ENCODE measurements around the gene PROZ.

Gene PROZ

DNA sequence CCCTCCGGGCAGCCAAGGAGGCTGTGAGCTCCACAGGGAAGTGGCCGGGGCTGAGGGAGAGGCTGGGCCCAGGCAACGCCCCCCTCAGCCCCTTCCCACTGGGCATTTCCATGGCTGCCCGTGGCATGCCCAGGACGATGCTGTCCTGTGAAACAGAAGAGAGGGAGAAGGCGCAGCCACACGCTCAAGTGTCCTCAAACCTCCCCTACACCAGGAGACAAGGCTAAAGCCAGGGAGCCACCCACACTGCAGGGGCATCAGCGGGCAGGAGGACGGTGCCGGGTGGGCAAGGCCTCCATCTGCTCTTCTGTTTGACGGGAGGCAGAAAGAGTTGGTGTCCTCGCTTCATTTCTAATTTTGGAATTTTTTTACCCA is 14.2 kb upstream of the PROZ start:
- TF ChIP-seq, protein P1, sequence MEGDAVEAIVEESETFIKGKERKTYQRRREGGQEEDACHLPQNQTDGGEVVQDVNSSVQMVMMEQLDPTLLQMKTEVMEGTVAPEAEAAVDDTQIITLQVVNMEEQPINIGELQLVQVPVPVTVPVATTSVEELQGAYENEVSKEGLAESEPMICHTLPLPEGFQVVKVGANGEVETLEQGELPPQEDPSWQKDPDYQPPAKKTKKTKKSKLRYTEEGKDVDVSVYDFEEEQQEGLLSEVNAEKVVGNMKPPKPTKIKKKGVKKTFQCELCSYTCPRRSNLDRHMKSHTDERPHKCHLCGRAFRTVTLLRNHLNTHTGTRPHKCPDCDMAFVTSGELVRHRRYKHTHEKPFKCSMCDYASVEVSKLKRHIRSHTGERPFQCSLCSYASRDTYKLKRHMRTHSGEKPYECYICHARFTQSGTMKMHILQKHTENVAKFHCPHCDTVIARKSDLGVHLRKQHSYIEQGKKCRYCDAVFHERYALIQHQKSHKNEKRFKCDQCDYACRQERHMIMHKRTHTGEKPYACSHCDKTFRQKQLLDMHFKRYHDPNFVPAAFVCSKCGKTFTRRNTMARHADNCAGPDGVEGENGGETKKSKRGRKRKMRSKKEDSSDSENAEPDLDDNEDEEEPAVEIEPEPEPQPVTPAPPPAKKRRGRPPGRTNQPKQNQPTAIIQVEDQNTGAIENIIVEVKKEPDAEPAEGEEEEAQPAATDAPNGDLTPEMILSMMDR (IDR thresholded peaks at IDR 0.05; ENCODE audit: insufficient read depth, low read length, poor library complexity, severe bottlenecking), result no peak
- Histone ChIP-seq H3K4me3 (replicated peaks; ENCODE audit: low read depth, low read length) (no peak overlapping the region), H3K27me3 (replicated peaks; ENCODE audit: control insufficient read depth, insufficient read depth, low read length) (no peaks in the 10 kb centered on the region; the same call in 1 of the 2 replicates), H3K36me3 (ENCODE audit: control insufficient read depth, insufficient read depth, low read length) (no peaks in the 10 kb centered on the region)
- no peak for DNase-seq (ENCODE audit: extremely low read depth, insufficient read length)

DNA sequence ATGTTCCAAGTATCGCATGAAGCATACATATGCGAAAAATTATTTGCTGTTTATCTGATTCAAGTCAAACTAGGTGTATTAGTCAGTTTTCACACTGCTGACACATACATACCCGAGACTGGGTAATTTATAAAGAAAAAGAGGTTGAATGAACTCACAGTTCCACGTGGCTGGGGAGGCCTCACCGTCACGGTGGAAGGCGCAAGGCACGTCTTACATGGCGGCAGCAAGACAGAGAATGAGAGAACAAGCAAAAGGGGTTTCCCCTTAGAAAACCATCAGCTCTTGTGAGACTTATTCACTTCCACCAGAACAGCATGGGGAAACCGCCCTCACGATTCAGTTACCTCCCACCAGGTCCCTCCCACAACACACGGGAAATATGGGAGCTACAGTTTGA is 13.0 kb upstream of the PROZ start:
- Histone ChIP-seq H3K36me3 (ENCODE audit: control insufficient read depth, insufficient read depth, low read length) (no peaks in the 10 kb centered on the region), H3K27me3 (replicated peaks; ENCODE audit: control insufficient read depth, insufficient read depth, low read length) (no peaks in the 10 kb centered on the region; the same call in 1 of the 2 replicates), H3K4me3 (replicated peaks; ENCODE audit: low read depth, low read length) (no peak overlapping the region)
- TF ChIP-seq, protein P1 (IDR thresholded peaks at IDR 0.05; ENCODE audit: insufficient read depth, low read length, poor library complexity, severe bottlenecking), result no peak
- DNase-seq (ENCODE audit: extremely low read depth, insufficient read length), result no peak

DNA sequence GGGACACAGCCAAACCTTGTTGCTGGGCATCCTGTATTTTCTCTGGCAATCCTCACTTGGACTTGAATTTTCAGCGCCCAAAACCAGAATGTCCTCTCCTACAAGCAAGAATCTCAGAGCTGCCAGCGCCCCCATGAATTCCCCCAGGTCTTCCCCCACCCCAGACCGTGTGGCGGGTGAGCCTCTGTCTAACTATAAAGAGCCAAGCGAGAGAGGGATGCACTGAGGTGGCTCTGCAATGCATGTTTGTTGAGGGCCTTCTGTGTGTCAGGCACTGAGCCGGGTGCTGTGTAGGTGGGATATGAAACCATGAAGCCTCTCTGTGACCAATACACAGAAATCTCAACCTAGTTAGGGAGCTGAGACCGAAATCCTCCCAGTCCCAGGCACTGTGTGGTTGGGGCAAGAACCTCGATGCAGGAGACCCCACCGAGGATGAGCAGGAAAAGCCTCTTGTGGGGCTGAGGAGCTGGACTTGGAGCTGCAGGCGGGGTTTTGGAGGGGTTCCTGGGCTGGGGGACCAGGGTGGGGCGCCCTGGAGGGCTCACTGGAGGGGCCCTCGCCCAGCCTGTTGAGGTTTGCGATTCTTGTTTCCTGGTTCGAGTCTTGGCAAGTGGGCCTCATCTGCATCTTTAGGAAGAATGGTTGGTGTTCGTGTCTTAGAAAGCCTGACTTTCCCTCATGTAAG is 12.4 kb upstream of the PROZ start:
- DNase-seq (ENCODE audit: extremely low read depth, insufficient read length), result no peak
- TF ChIP-seq, protein P1 (IDR thresholded peaks at IDR 0.05; ENCODE audit: insufficient read depth, low read length, poor library complexity, severe bottlenecking), result no peak

DNA sequence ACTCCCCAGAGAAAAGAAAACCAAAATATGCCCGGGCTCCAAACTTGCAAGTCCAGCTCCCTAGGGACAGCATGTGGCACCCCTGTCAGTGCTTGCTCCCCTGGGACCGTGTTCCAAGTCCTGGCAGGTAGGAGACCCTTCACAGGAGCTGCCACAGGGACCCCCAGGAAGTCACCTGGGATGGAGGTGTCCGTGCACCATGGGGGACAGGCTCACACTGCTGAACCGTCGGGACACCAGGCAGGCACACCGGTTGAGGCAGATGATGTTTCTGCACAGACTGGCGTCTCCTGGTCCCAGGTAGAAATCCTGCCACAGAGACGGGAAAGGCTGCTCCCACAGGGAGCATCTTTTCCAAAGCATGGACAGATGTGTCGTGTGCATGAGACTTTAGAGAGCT is 11.7 kb upstream of the PROZ start:
- no peak overlapping the region for H3K4me3 ChIP-seq (replicated peaks; ENCODE audit: low read depth, low read length)
- no peaks in the 10 kb centered on the region for H3K27me3 ChIP-seq (replicated peaks; ENCODE audit: control insufficient read depth, insufficient read depth, low read length)
- no peak for DNase-seq (ENCODE audit: extremely low read depth, insufficient read length)
- H3K36me3 ChIP-seq (ENCODE audit: control insufficient read depth, insufficient read depth, low read length), result no peaks in the 10 kb centered on the region
- TF ChIP-seq, protein P1 (IDR thresholded peaks at IDR 0.05; ENCODE audit: insufficient read depth, low read length, poor library complexity, severe bottlenecking), result no peak

More for the DNA sequence above, 12.4 kb upstream of the PROZ start:
- Histone ChIP-seq H3K27me3 (replicated peaks; ENCODE audit: control insufficient read depth, insufficient read depth, low read length) (no peaks in the 10 kb centered on the region; the same call in 1 of the 2 replicates), H3K36me3 (ENCODE audit: control insufficient read depth, insufficient read depth, low read length) (no peaks in the 10 kb centered on the region), H3K4me3 (replicated peaks; ENCODE audit: low read depth, low read length) (no peak overlapping the region)

DNA sequence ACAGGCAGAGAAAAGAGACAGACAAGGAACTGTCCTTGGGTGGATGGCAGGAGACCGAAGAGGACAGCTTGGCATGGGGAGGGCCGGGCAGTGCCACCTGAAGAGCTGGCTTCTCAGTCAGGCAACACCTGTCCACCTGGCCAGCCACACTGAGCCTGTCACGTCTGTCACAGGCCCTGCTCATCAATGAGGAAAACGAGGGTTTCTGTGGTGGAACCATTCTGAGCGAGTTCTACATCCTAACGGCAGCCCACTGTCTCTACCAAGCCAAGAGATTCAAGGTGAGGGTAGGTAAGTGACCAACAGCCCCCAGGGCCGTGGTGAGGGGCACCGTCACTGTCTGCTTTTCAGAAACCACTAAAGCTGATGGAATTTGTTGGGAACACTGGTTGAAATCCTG is 11.2 kb upstream of the PROZ start:
- DNase-seq (ENCODE audit: extremely low read depth, insufficient read length), result no peak
- TF ChIP-seq, protein P1 (IDR thresholded peaks at IDR 0.05; ENCODE audit: insufficient read depth, low read length, poor library complexity, severe bottlenecking), result no peak
- Histone ChIP-seq H3K4me3 (replicated peaks; ENCODE audit: low read depth, low read length) (no peak overlapping the region), H3K27me3 (replicated peaks; ENCODE audit: control insufficient read depth, insufficient read depth, low read length) (no peaks in the 10 kb centered on the region), H3K36me3 (ENCODE audit: control insufficient read depth, insufficient read depth, low read length) (no peaks in the 10 kb centered on the region)

DNA sequence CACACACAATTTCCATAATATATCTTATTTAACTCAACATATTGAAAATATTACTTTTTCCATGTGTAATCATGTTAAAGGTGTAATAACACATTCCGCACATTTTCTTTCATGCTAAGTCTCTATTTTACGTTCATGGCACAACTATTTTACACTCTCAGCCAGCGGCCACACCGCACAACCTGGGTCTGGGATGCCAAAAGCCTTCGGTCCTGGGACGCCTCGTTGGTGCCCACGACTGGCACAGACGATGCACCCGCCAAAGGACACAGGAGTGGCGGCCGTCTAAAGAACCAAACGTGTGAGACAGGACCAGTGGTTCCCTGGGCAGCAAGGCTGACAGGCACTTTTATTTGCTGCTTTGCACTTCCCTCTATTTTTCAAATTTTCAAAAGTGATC is 10.0 kb upstream of the PROZ start:
- TF ChIP-seq, protein P1 (IDR thresholded peaks at IDR 0.05; ENCODE audit: insufficient read depth, low read length, poor library complexity, severe bottlenecking), result no peak
- H3K4me3 ChIP-seq (replicated peaks; ENCODE audit: low read depth, low read length), result no peak overlapping the region
- no peak for DNase-seq (ENCODE audit: extremely low read depth, insufficient read length)
- H3K36me3 ChIP-seq (ENCODE audit: control insufficient read depth, insufficient read depth, low read length), result no peaks in the 10 kb centered on the region
- H3K27me3 ChIP-seq (replicated peaks; ENCODE audit: control insufficient read depth, insufficient read depth, low read length), result no peaks in the 10 kb centered on the region; the same call in 1 of the 2 replicates
